AG04450 (cell line): Measurements from ENCODE around the gene SMARCB1. TPM values are rescaled to one million over a fixed set of nuclear protein-coding genes. Genes with fewer than 3 reads are reported as not detected.
A peak's percentile ranks its signal among the peaks of the same experiment; 100 is the strongest.

Source experiments
- CTCF ChIA-PET: fragments of 300-600, 350-600 bp; formaldehyde crosslinking; extraction: SDS; loops from one replicate; lab custom pipeline; 2022; ENCODE audit warnings: antibody characterized with exemption, inconsistent platforms; lab: Charles Lee
- POLR2A ChIA-PET: fragments of 350-600 bp; formaldehyde crosslinking; extraction: SDS; loops from one replicate; lab custom pipeline; 2021; ENCODE audit warnings: antibody characterized with exemption, inconsistent platforms; lab: Yijun Ruan, JAX
- DNase-seq: peaks from one replicate; pipeline ENCODE4 v3.0.0-alpha.2; 2011; ENCODE audit warnings: low read depth, low spot score
- H3K27ac ChIP-seq: one replicate; pipeline ENCODE4 v1.5.1; 2012; ENCODE audit warnings: low read depth, low read length, control low read depth
- H3K27me3 ChIP-seq: one replicate; pipeline ENCODE4 v1.6.0; 2012; ENCODE audit warnings: low read length; ENCODE audit not compliant: control insufficient read depth, insufficient read depth
- H3K4me3 ChIP-seq: 2 replicates; pipeline ENCODE4 v1.5.1; 2011; ENCODE audit warnings: mild to moderate bottlenecking, low read depth, low read length, control low read depth
- H3K9me3 ChIP-seq: 2 replicates; pipeline ENCODE4 v1.5.1; 2012; ENCODE audit warnings: low read length; ENCODE audit not compliant: control insufficient read depth, insufficient read depth
- CTCF ChIP-seq: IDR thresholded peaks from 2 replicates; pipeline ENCODE4 v1.5.1; 2011; ENCODE audit warnings: low read depth, low read length, control low read depth, inconsistent platforms
- polyA plus RNA-seq: library from polyadenylated mRNA; depleted of rRNA; stranded (reverse); fragments of >200 nt; gene quantifications from 2 replicates; pipeline ENCODE4 v1.2.3, GENCODE V29; 2011

The SMARCB1 gene
- polyA plus RNA-seq, 1 experiment = 180 TPM

GRCh38 chr22:23849009-23850006, 62.5 kb downstream of the SMARCB1 start:
- Histone ChIP-seq H3K4me3 (no peak overlapping the region), H3K9me3 (no peaks in the 10 kb centered on the region), H3K27ac (no peak overlapping the region), H3K27me3 (no peaks in the 10 kb centered on the region)
- CTCF ChIA-PET = interaction anchor here (0.6 to 2.8 kb wide), 52 partner anchors 9 to 861 kb away, joined by 3 to 39 read pairs (median 4); partner anchors contain the start of genes C22orf15, CHCHD10, DERL3 and MIF
- no peak for DNase-seq
- TF ChIP-seq CTCF = peak; percentile 95
- POLR2A ChIA-PET = interaction anchor here (0.7 to 1.0 kb wide), 4 partner anchors 8 to 64 kb away, joined by 3 to 5 read pairs (median 3); partner anchors contain the start of genes MIF and SLC2A11

- Histone ChIP-seq H3K9me3 (no peaks in the 10 kb centered on the region), H3K4me3 (no peak overlapping the region), H3K27me3 (no peaks in the 10 kb centered on the region), H3K27ac (no peak overlapping the region)
- ChIA-PET POLR2A (interaction anchor here (0.9 to 1.0 kb wide), 3 partner anchors 8 to 64 kb away, joined by 3 to 5 read pairs (median 3); partner anchors contain the start of genes MIF and SLC2A11), CTCF (interaction anchor here (0.6 to 2.8 kb wide), 53 partner anchors 8 to 860 kb away, joined by 3 to 39 read pairs (median 4); partner anchors contain the start of genes C22orf15, CHCHD10, DERL3 and MIF)
- TF ChIP-seq CTCF = no peak
- DNase-seq = no peak
Measured at GRCh38 chr22:23850136-23850611, 63.4 kb downstream of the SMARCB1 start.

GRCh38 chr22:23856721-23857605, 70.2 kb downstream of the SMARCB1 start:
- Histone ChIP-seq H3K9me3 (no peaks in the 10 kb centered on the region), H3K4me3 (peak overlapping the region; percentile 87), H3K27me3 (no peaks in the 10 kb centered on the region), H3K27ac (peak overlapping the region; percentile 57)
- DNase-seq = no peak
- peak; percentile 36 for TF ChIP-seq CTCF
- POLR2A ChIA-PET = interaction anchor here (0.7 to 1.2 kb wide), 8 partner anchors 7 to 82 kb away, joined by 3 to 10 read pairs (median 4); partner anchors contain the start of gene MIF
- CTCF ChIA-PET = interaction anchor here (0.6 to 3.4 kb wide), 10 partner anchors 8 to 902 kb away, joined by 3 to 39 read pairs (median 4); partner anchors contain the start of gene MIF

- no peak; the same call in none of the 2 replicates for TF ChIP-seq CTCF
Measured at GRCh38 chr22:23857606-23858483, 71.1 kb downstream of the SMARCB1 start, which contains the start of gene SLC2A11. TSS of gene SLC2A11 (plus strand) at chr22:23857875. CDS start at chr22:23858000, 125 bp downstream.

More at GRCh38 chr22:23857606-23858483, 71.1 kb downstream of the SMARCB1 start, which contains the start of gene SLC2A11:
- ChIA-PET POLR2A (interaction anchor here (0.6 to 1.2 kb wide), 9 partner anchors 8 to 83 kb away, joined by 3 to 10 read pairs (median 4); partner anchors contain the start of gene MIF), CTCF (interaction anchor here (0.6 to 3.4 kb wide), 16 partner anchors 9 to 901 kb away, joined by 3 to 39 read pairs (median 4); partner anchors contain the start of gene MIF)
- Histone ChIP-seq H3K27me3 (no peaks in the 10 kb centered on the region), H3K9me3 (no peaks in the 10 kb centered on the region), H3K27ac (peak within 1 kb of the TSS; percentile 57), H3K4me3 (peak within 1 kb of the TSS; percentile 87)
- peak; percentile 92 for DNase-seq
